ENCODE results near the gene ZBED2.

Gene ZBED2

GRCh38 chr3:111571282-111571681, 23.9 kb downstream of the ZBED2 start (continued):
- TF ChIP-seq ZFP3 (tag by site-specific recombination; IDR thresholded peaks at IDR 0.05; ENCODE audit: low read depth) (no peak), CTCF (tag by site-specific recombination; IDR thresholded peaks at IDR 0.05) (no peak), ELK4 (IDR thresholded peaks at IDR 0.05; ENCODE audit: borderline replicate concordance, low read depth, low read length) (no peak), ZNF837 (tag by site-specific recombination; IDR thresholded peaks at IDR 0.05) (no peak), YY1 (tag by site-specific recombination; IDR thresholded peaks at IDR 0.05) (no peak), ZNF785 (tag by site-specific recombination; IDR thresholded peaks at IDR 0.05) (no peak), ZNF558 (tag by site-specific recombination; IDR thresholded peaks at IDR 0.05) (no peak)

GRCh38 chr3:111570404-111571030, 24.6 kb downstream of the ZBED2 start:
- TF ChIP-seq SCRT2 (tag by site-specific recombination; IDR thresholded peaks at IDR 0.05) (peak; percentile 55), ZNF580 (tag by site-specific recombination; IDR thresholded peaks at IDR 0.05) (no peak), SCRT1 (tag by site-specific recombination; IDR thresholded peaks at IDR 0.05; ENCODE audit: borderline replicate concordance) (peak; percentile 14; the same call in 1 of the 2 replicates)
- CTCF ChIA-PET, result no interaction called here
- no peaks in the 10 kb centered on the region for H3K4me1 ChIP-seq (ENCODE audit: control insufficient read depth, insufficient read depth, low read length)
- H3K4me3 ChIP-seq (ENCODE audit: low read depth, low read length), result no peak overlapping the region
- H3K27ac ChIP-seq (ENCODE audit: extremely low read depth, low read depth, low read length), result no peak overlapping the region
- H3K36me3 ChIP-seq (ENCODE audit: control insufficient read depth in 2 of 2, insufficient read depth in 1 of 2, low read length in 2 of 2), result no peaks in the 10 kb centered on the region
- H3K9me3 ChIP-seq (ENCODE audit: control insufficient read depth, insufficient read depth, low read depth, low read length), result no peaks in the 10 kb centered on the region
- POLR2A ChIA-PET, result no interaction called here

GRCh38 chr3:111568911-111569310, 26.2 kb downstream of the ZBED2 start:
- no peak overlapping the region for H3K27ac ChIP-seq (ENCODE audit: extremely low read depth, low read depth, low read length)
- H3K9me3 ChIP-seq (ENCODE audit: control insufficient read depth, insufficient read depth, low read depth, low read length), result no peaks in the 10 kb centered on the region
- ChIA-PET CTCF (interaction anchor here (0.6 to 1.2 kb wide), 2 partner anchors 438 to 688 kb away, joined by 3 read pairs; no protein-coding TSS in a partner anchor), POLR2A (no interaction called here)
- H3K36me3 ChIP-seq (ENCODE audit: control insufficient read depth in 2 of 2, insufficient read depth in 1 of 2, low read length in 2 of 2), result no peaks in the 10 kb centered on the region
- H3K4me1 ChIP-seq (ENCODE audit: control insufficient read depth, insufficient read depth, low read length), result no peaks in the 10 kb centered on the region
- no peak overlapping the region for H3K4me3 ChIP-seq (ENCODE audit: low read depth, low read length)
- no peak for TF ChIP-seq EGR2 (tag by site-specific recombination; IDR thresholded peaks at IDR 0.05; ENCODE audit: low read depth)
- TF ChIP-seq ZBTB44 (tag by site-specific recombination; IDR thresholded peaks at IDR 0.05), result no peak
- TF ChIP-seq ZNF677 (tag by site-specific recombination; IDR thresholded peaks at IDR 0.05), result no peak
- TF ChIP-seq YY2 (tag by site-specific recombination; IDR thresholded peaks at IDR 0.05), result no peak
- no peak for TF ChIP-seq ZNF202 (tag by site-specific recombination; IDR thresholded peaks at IDR 0.05; ENCODE audit: borderline replicate concordance)
- TF ChIP-seq ZNF394 (tag by site-specific recombination; IDR thresholded peaks at IDR 0.05; ENCODE audit: borderline replicate concordance), result no peak
- TF ChIP-seq SP2 (tag by site-specific recombination; IDR thresholded peaks at IDR 0.05), result no peak
- no peak for TF ChIP-seq ZSCAN30 (tag by site-specific recombination; IDR thresholded peaks at IDR 0.05)
- no peak for TF ChIP-seq ZNF654 (tag by site-specific recombination; IDR thresholded peaks at IDR 0.05; ENCODE audit: low read depth)
- no peak for TF ChIP-seq ZNF785 (tag by site-specific recombination; IDR thresholded peaks at IDR 0.05)
- TF ChIP-seq ZFHX2 (tag by site-specific recombination; conservative IDR thresholded peaks at IDR 0.05), result no peak
- TF ChIP-seq KLF1 (tag by site-specific recombination; IDR thresholded peaks at IDR 0.05), result no peak
- TF ChIP-seq ZBTB26 (tag by site-specific recombination; optimal IDR thresholded peaks at IDR 0.05), result no peak
- no peak for TF ChIP-seq ZNF335 (tag by site-specific recombination; conservative IDR thresholded peaks at IDR 0.05)
- TF ChIP-seq ZNF626 (tag by site-specific recombination; IDR thresholded peaks at IDR 0.05), result no peak
